GM23248 (cell line): Measurements from ENCODE around the gene FH.

Experiments
- EZH2 ChIP-seq: fragments of 200-600 bp; sonication (generic); IDR thresholded peaks from 2 replicates; pipeline ENCODE4 v1.6.1; 2018; ENCODE audit warnings: antibody characterized with exemption, mild to moderate bottlenecking; ENCODE audit not compliant: insufficient read depth, poor library complexity, severe bottlenecking
- EZH2phosphoT487 ChIP-seq: fragments of 200-600 bp; sonication (generic); IDR thresholded peaks from 2 replicates; pipeline ENCODE4 v1.6.1; 2018; ENCODE audit warnings: antibody characterized with exemption, moderate library complexity, mild to moderate bottlenecking, low read depth; ENCODE audit not compliant: insufficient read depth

DNA sequence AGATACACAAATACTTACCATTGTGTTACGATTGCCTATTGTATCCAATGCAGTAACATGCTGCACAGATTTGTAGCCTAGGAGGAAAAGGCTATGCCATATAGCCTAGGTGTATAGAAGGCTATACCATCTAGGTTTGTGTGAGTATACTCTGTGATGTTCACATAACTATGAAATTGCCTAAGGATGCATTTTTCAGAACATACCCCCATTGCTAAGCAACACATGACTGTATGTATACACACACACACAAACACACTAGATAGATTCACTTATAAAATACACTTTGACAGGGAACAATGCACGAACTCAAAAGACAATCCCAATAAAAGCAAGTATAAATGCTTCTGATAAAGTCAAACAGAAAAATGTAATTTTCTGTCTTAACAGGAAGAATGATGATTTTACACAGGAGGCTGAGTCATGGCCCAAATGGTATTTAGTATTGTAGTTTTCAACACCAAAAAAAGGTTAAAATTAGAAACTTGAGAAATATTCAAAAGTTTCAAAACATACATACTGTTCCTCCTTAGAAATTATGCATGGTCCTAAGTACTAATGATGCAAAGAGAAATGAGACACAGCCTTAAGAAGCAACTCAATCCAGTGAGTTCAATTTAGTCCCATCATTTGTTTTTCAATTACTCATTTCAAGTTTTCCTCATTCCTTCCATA, 12.2 kb downstream of the FH start:
- TF ChIP-seq EZH2 (no peak), EZH2phosphoT487 (no peak)
